ENCODE results near the gene QPCT.

QPCT gene

GRCh38 chr2:37324786-37325624, 19.4 kb upstream of the QPCT start, which contains the start of gene PRKD3:
Gene PRKD3, minus strand, starts transcription at chr2:37324833. Its CDS starts 8,309 bp downstream, at chr2:37316524.
- DNase-seq: peak; percentile 20 to 70 (median 46)

GRCh38 chr2:37325625-37326071, 18.8 kb upstream of the QPCT start:
- DNase-seq: no peak

- no peak for DNase-seq
Observed at GRCh38 chr2:37326285-37326684, 18.1 kb upstream of the QPCT start.

DNA sequence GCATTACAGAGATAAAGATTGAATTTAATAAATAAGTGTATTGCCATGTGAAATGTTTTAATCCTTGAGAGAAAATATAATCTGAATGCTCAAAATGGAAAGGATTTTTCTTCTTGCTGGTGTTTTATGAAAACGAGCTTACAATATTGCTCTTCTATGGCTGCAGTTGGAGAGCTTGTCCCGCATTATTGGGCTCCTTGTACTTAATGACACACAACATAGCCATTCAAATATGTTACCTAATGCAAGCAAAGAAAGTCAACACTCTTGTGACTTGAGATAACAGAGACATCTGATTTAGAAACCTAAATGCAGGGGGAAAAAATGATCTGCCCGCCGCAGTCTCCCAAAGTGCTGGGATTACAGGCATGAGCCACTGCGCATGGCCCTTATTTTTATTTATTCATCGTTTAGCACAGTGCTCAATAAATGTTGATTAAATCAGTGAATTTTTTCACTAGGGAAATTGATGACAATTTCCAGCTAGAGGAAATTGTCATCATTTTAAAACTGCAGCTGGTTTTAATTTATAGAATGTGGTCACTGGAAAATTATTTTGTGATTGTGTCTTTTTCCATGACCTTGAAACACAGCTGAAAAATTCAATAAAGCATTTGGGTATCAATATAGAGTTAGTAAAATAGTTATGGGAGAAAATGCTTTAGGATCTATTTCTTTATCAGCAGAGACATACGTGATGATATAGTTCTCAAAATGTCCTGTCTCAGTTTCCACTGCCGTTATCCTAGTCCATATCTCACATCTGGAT, 17.4 kb upstream of the QPCT start:
- no peak for DNase-seq

DNA sequence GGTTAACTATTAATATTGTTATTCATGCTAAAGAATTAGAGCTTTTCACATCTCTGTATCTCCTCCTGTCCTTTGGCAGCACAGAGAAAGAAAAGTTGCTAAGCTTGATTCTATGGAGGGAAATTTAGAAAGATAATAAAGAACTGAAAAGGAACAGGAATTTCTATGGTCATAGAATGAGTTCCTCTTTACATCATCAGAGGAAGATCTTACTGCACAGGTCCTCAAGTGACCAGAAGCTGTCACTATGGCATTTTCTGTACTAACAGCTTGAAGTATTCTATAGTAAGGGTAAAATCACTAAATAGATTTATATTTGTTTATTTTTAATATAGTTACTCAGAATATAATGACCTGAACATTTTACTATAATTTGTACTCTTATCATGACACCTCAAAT, 13.7 kb upstream of the QPCT start:
- no peak for DNase-seq

- no peak for DNase-seq
Observed at GRCh38 chr2:37332560-37332959, 11.9 kb upstream of the QPCT start.

DNA sequence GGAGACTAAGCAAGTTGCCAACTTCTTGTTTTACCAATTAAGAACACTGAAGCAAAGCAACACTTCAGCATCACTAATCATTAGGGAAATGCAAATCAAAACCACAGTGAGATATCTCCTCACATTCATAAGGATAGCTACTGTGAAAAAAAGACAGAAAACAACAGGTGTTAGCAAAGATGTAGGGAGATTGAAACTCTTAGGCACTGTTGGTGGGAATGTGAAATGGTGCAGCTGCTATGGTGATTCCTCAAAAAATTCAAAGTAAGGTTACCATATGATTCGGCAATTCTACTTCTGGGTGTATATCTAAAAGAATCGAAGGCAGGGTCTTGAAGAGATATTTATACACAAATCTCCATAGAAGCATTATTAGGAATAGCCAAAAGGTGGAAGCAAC, 11.2 kb upstream of the QPCT start:
- DNase-seq: no peak

- no peak for DNase-seq
Observed at GRCh38 chr2:37335604-37336003, 8.8 kb upstream of the QPCT start.

- DNase-seq: no peak
Observed at GRCh38 chr2:37337620-37338280, 6.7 kb upstream of the QPCT start.

- no peak for DNase-seq
Observed at GRCh38 chr2:37338933-37339332, 5.5 kb upstream of the QPCT start.

DNA sequence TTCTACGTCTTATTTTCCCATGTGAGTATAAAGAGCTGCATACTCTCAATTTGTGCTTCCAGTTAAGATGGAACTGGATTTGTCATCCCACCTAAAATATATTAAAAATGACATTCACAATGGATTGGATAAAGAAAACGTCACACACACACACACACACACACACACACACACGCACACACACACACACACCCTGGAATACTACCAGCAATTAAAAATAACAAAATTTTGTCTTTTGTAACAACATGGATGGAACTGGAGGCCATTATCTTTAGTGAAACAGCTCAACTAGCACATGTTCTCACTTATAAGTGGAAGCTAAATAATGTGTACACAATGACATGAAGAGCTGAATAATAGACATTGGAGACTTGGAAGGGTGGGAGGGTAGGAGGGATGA, 3.8 kb upstream of the QPCT start:
- no peak for DNase-seq

- DNase-seq: no peak
Observed at GRCh38 chr2:37342591-37343220, 1.7 kb upstream of the QPCT start.

DNA sequence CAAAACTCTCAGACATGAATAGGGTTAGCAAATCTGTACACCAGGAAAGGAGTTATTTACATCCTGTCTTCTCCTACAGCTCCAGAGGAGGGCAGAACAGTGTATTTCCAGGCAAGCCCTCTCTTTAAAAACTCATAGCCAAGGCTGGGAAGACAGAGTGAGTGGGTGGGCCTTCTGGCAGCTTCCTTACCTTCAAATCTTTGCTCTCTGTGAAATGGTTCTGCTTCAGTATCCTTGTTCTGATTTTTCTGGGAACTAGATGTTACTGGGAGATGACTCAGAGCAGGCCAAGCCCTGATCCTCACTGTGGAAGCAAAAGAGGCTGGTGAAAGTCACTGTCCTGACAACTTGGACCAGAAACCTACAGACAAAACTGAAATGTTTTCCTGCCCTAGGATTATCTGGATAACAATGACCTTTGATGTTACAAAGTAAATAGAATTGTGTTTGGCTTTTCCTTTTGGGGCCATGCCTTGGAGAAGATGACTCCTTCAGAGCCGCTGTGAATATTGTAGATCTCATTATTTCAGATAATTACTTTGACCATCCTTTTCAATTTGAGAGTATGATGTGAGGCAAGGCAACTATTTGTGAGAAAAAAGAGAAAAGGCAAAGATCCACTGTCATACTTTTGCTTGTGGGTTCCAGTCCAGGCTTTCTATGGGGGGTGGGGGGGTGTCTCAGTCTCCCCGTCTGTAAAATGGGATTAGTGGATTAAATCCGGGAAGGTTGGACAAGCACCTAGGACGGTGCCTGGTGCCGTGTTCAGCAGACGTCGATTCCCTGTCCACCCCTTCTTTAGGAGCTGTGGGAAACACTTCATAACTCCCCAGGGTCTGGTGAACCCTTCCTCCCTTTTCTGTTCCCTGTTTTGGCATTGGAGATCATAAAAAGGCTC, 644 bp upstream of the QPCT start:
- DNase-seq: no peak

DNA sequence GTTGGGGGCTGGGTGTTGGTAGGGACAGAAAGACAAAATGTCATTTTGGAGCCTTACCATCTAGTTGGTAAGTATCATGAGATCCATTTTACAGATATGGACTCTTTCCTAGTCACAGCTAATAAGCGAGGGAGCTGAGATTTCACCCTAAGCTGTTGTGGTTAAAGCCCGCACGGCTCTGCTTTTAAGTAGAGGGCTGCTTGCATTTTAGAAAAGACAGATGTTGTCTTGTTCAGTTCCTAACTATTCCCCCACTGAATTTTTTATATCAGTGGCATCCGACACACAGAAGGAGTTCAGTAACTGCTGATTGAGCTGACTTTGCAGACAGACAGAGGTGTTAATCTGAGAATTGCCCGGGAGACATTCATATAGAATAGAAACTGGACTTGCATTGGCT, 3.7 kb downstream of the QPCT start:
- no peak for DNase-seq

GRCh38 chr2:37349231-37349860, 4.9 kb downstream of the QPCT start:
- DNase-seq: no peak

DNA sequence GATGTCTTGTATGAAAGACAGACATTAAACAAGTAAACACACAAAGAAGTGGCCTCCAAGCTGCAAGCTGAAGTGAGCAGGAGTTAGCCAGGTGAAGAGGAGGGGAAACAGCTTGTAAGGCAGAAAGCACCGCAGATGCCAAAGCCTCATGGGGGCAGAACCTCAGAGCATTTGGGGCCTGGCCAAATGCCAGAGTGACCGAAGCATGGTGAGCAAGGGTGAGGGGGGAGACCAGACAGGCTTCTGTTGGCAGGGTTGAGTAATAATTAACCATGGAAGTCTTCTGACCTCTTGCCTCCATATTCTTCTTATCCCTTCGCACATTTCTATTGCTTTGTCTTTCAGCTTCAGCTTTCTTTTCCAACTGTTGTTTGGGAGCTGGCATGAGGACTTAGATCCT, 5.6 kb downstream of the QPCT start:
- no peak for DNase-seq

DNA sequence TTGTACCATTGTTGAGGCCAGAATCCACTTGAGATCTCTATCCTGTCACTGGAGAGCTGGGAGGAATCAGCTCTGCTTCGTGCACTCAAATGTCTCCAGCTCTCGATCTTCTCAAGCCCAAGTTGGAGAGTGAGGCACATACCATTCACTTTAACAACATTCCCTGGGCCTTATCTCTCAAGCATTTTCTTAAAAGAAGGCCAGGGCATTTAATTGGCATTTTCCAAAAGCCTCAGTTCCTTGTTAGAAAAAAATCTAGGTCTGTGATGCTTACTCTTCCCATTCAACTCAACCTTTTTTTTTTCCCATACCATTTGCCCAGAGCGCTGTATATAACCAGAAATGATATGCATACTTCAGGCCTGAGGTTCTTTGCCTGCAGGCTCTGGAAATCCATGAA, 10.1 kb downstream of the QPCT start:
- no peak for DNase-seq

- no peak for DNase-seq
Observed at GRCh38 chr2:37355735-37356134, 11.3 kb downstream of the QPCT start.

- no peak for DNase-seq
Observed at GRCh38 chr2:37356299-37356698, 11.9 kb downstream of the QPCT start.

- no peak for DNase-seq
Observed at GRCh38 chr2:37357069-37357468, 12.6 kb downstream of the QPCT start.

DNA sequence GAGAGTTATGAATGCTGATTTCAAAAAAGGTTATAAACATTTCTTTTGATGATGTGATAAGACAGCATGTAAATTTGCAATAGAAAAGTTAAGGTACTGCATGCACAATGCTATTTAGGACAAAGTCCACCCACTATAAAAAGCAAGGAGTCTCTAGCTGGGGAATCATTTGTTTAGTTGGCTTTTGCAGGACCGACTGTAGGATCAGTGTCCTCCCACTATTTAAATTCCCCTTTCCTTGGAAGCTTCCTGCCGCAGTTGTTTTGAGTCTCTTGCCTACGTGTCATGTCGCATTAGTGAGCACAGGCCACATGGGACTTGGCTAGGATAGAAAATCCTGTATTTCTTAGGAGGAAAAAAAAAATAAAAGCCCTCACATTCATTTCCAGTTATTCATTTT, 13.1 kb downstream of the QPCT start:
- DNase-seq: no peak

- DNase-seq: no peak
Observed at GRCh38 chr2:37358466-37358865, 14.0 kb downstream of the QPCT start.

All from activated naive CD4-positive, alpha-beta T cell (primary cell).